Gastrocnemius medialis (tissue), 4 donors: ENCODE results near the gene S100A10. TPM values are rescaled to one million over a fixed set of nuclear protein-coding genes. Genes with fewer than 3 reads are reported as not detected.

ENCODE experiments used
- ATAC-seq, 2 donors: fragments of 150-250 bp; one replicate each; pipeline ENCODE4 v1.9.1; 2016
- DNase-seq, 2 donors: peaks; one replicate each; pipeline ENCODE4 v3.0.0-alpha.2; 2019
- H3K27ac ChIP-seq, 4 donors: fragments of 200-600 bp; sonication (generic); 1 replicate in 1 of 4; 2 replicates in 3 of 4; pipeline ENCODE4 v1.5.1; 2016 to 2018; ENCODE audit warnings: mild to moderate bottlenecking in 2 of 4, moderate library complexity in 1 of 4
- H3K27me3 ChIP-seq, 3 donors: fragments of 200-600 bp; sonication (generic) in 2 of 3; 1 replicate in 1 of 3; 2 replicates in 2 of 3; pipeline versions ENCODE4 v1.5.1 to v1.6.0; 2016 to 2019; ENCODE audit warnings: mild to moderate bottlenecking in 1 of 3, moderate library complexity in 1 of 3
- H3K36me3 ChIP-seq, 2 donors: fragments of 200-600 bp; sonication (generic) in 1 of 2; one replicate each; pipeline ENCODE4 v1.5.1; 2017 to 2018
- H3K4me1 ChIP-seq, 2 donors: fragments of 200-600 bp; sonication (generic) in 1 of 2; one replicate each; pipeline ENCODE4 v1.5.1; 2016 to 2017; ENCODE audit warnings: mild to moderate bottlenecking in 2 of 2
- H3K4me3 ChIP-seq, 4 donors: fragments of 200-600 bp; sonication (generic) in 3 of 4; 1 replicate in 1 of 4; 2 replicates in 3 of 4; pipeline ENCODE4 v1.5.1; 2016 to 2019; ENCODE audit warnings: mild to moderate bottlenecking in 2 of 4
- H3K9me3 ChIP-seq, 3 donors: fragments of 200-600 bp; sonication (generic) in 2 of 3; 1 replicate in 1 of 3; 2 replicates in 2 of 3; pipeline ENCODE4 v1.5.1; 2016 to 2019
- POLR2A ChIP-seq, 2 donors: fragments of 450-650 bp; IDR thresholded peaks; one replicate each; pipeline ENCODE4 v1.6.1; 2017; ENCODE audit warnings: antibody characterized with exemption in 2 of 2, mild to moderate bottlenecking in 2 of 2, moderate library complexity in 2 of 2
- in situ Hi-C, 4 donors: fragments of 200-750 bp; cut with MboI; loops; one replicate each; pipeline versions ENCODE4 v1.15.0 to v1.8.0; 2017; ENCODE audit warnings: low sequenced_read_pairs in 4 of 4
- intact Hi-C: fragments of 100-400 bp; cut with DNase I; formaldehyde crosslinking; loops from one replicate; pipeline ENCODE4 v1.15.1; 2023; ENCODE audit warnings: low total_unique reads
- total RNA-seq, 4 donors: library from RNA; depleted of rRNA; stranded (reverse); fragments of >200 nt; gene quantifications; one replicate each; pipeline versions ENCODE4 v1.1.0 to v1.2.3, GENCODE V29; 2016
- TF ChIP-seq, protein P1 (sequence below), 5 experiments: fragments of 450-650 bp in 3 of 5; fragments of 200-600 bp in 2 of 5; sonication (generic) in 2 of 5; IDR thresholded peaks in 4 of 5; conservative IDR thresholded peaks in 1 of 5; 1 replicate in 4 of 5; 2 replicates in 1 of 5; pipeline ENCODE4 v1.5.1; 2016 to 2019; ENCODE audit warnings: antibody characterized with exemption in 5 of 5, mild to moderate bottlenecking in 3 of 5, moderate library complexity in 3 of 5

S100A10 gene
- total RNA-seq, 4 donors from 2014 or later, result 6.4 to 60.3 (median 28.0) TPM

DNA sequence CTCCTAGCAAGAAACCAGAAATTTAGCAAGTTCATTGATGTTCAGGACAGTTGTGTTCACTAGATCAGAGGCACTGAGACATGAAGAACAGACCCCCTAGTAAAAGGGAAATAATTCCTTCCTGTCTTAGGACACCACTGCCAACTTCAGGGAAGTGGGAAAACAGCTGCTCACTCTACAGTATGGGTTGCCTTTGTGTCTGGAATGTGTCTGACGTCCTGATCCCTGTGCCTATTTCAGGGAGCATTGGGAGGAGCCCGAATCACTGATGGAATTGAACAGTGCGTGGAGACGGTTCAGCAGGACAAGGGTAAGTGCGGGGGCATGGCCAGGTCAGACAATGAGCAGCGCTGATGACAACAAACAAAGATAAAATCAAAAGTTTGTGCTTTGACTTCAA is 22.1 kb upstream of the S100A10 start:
- DNase-seq, result no peak
- no peak overlapping the region for H3K27ac ChIP-seq
- no peak for ATAC-seq
- H3K36me3 ChIP-seq, result no peaks in the 10 kb centered on the region
- no peaks in the 10 kb centered on the region for H3K9me3 ChIP-seq
- no peaks in the 10 kb centered on the region for H3K27me3 ChIP-seq
- H3K4me3 ChIP-seq, result no peak overlapping the region
- in situ Hi-C loops (no loop called here), intact Hi-C loops (no loop called here)
- no peaks in the 10 kb centered on the region for H3K4me1 ChIP-seq
- TF ChIP-seq, protein P1, sequence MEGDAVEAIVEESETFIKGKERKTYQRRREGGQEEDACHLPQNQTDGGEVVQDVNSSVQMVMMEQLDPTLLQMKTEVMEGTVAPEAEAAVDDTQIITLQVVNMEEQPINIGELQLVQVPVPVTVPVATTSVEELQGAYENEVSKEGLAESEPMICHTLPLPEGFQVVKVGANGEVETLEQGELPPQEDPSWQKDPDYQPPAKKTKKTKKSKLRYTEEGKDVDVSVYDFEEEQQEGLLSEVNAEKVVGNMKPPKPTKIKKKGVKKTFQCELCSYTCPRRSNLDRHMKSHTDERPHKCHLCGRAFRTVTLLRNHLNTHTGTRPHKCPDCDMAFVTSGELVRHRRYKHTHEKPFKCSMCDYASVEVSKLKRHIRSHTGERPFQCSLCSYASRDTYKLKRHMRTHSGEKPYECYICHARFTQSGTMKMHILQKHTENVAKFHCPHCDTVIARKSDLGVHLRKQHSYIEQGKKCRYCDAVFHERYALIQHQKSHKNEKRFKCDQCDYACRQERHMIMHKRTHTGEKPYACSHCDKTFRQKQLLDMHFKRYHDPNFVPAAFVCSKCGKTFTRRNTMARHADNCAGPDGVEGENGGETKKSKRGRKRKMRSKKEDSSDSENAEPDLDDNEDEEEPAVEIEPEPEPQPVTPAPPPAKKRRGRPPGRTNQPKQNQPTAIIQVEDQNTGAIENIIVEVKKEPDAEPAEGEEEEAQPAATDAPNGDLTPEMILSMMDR (IDR thresholded peaks at IDR 0.05 in 4 of 5, conservative IDR thresholded peaks at IDR 0.05 in 1 of 5), result no peak
- no peak for TF ChIP-seq POLR2A (IDR thresholded peaks at IDR 0.05)

DNA sequence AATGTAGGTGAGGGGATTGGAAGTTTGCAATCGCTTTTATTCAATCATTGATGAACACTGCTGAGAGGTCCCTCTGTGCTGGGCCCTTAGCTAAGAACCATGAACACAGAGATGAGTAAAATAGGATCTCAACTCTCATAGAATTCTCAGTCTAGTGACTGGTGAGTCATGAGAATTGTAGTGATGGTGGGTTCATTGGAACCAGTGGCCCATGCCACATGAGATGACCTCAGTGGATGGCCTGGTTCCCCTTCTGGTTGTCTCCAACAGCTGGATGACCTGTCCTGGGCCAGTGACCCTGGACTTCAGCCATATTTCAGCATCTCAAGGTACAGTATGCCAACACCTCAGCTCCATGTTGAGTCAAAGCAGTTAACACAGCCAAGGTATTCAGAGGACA is 21.3 kb upstream of the S100A10 start:
- no peak for ATAC-seq
- TF ChIP-seq, protein P1 (IDR thresholded peaks at IDR 0.05 in 4 of 5, conservative IDR thresholded peaks at IDR 0.05 in 1 of 5), result no peak
- no peak for TF ChIP-seq POLR2A (IDR thresholded peaks at IDR 0.05)
- in situ Hi-C loops (no loop called here), intact Hi-C loops (no loop called here)
- H3K27ac ChIP-seq, result no peak overlapping the region
- no peak for DNase-seq
- no peaks in the 10 kb centered on the region for H3K36me3 ChIP-seq
- no peak overlapping the region for H3K4me3 ChIP-seq
- no peaks in the 10 kb centered on the region for H3K4me1 ChIP-seq
- peaks cover 0 to 3% (median 0%) of the 10 kb centered on the region in 3 donors for H3K27me3 ChIP-seq
- no peaks in the 10 kb centered on the region for H3K9me3 ChIP-seq

DNA sequence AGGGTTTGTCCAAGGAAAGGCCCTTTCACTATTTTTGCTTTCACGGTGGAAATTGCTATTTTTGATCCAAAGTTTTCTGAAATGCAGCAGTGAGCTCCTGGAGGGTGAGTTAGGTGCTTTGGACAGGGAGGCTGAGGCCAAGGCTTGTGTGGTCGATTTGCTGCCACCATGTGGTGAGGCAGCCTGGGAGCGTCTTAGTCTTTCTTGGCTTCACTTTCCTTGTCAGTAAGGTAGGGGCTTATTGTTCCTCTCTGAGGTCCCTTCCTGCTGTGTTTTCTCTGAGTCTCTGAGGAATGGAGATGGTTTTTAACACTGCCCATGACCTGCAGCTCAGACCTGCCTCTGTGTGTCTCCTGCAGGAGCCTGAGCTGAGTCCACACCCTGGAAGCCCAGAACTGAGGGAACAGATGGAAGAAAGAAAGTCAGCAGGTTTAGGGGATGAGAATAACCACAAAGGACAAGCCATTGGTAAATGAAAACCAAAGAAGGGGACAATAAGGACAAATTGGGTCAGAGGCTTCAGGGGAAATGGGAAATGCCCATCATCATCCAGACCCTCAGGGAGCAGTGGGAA is 20.1 kb upstream of the S100A10 start:
- Histone ChIP-seq H3K36me3 (no peaks in the 10 kb centered on the region), H3K4me3 (no peak overlapping the region), H3K9me3 (no peaks in the 10 kb centered on the region), H3K27me3 (peaks cover 0 to 3% (median 0%) of the 10 kb centered on the region in 3 donors), H3K4me1 (no peaks in the 10 kb centered on the region), H3K27ac (no peak overlapping the region)
- in situ Hi-C loops (no loop called here), intact Hi-C loops (no loop called here)
- no peak for ATAC-seq
- TF ChIP-seq, protein P1 (IDR thresholded peaks at IDR 0.05 in 4 of 5, conservative IDR thresholded peaks at IDR 0.05 in 1 of 5), result peak in 2 of 5 experiments; percentile 20 to 39
- TF ChIP-seq POLR2A (IDR thresholded peaks at IDR 0.05), result no peak
- no peak for DNase-seq

DNA sequence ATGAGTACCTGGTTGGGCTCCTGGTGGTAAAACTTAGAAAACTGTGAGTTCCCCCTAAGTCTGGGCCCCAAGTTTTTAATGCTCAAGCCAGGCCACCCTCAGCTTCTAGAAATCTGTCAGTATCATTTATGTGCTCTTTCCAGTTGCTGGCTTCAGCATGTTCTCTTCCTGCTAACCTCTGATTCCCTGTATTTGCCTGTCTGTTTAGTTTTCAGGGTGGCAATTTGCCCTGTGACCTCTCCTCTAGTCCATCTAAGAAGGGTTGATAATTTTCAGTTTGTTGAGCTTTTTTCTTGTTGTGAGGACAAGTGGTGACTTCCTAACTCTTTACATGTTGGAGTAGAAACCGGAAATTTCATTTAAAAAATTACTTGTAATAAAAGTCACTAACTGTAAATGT is 16.0 kb upstream of the S100A10 start:
- Histone ChIP-seq H3K4me3 (no peak overlapping the region), H3K36me3 (no peaks in the 10 kb centered on the region), H3K27me3 (peaks cover 0 to 3% (median 0%) of the 10 kb centered on the region in 3 donors), H3K9me3 (no peaks in the 10 kb centered on the region), H3K4me1 (no peaks in the 10 kb centered on the region), H3K27ac (no peak overlapping the region)
- no peak for ATAC-seq
- no peak for DNase-seq
- TF ChIP-seq, protein P1 (IDR thresholded peaks at IDR 0.05 in 4 of 5, conservative IDR thresholded peaks at IDR 0.05 in 1 of 5), result no peak
- TF ChIP-seq POLR2A (IDR thresholded peaks at IDR 0.05), result no peak
- intact Hi-C loops (no loop called here), in situ Hi-C loops (no loop called here)

DNA sequence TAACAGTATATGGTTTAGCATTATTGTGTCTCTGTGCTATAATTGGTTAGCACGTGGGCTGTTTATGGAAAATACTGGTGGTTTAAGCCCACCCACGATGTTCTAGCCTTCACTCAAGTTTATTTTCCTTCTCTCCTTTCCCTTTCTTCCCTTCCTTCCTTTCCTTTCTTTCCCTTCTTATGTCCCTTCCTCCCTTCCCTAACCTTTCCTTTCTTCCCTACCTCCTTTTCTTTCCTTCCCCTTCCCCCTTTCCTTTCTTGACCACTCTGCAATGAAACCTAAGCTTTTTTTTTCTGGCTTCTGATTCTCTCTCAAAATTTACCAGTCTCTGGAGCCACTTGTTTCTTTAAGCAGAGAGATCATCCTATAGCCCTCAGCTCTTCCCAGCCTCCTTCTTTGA is 13.4 kb upstream of the S100A10 start:
- no peak for TF ChIP-seq POLR2A (IDR thresholded peaks at IDR 0.05)
- TF ChIP-seq, protein P1 (IDR thresholded peaks at IDR 0.05 in 4 of 5, conservative IDR thresholded peaks at IDR 0.05 in 1 of 5), result no peak
- no peak overlapping the region for H3K27ac ChIP-seq
- DNase-seq, result no peak
- no peak overlapping the region for H3K4me3 ChIP-seq
- no peaks in the 10 kb centered on the region for H3K36me3 ChIP-seq
- in situ Hi-C loops (no loop called here), intact Hi-C loops (no loop called here)
- no peaks in the 10 kb centered on the region for H3K4me1 ChIP-seq
- ATAC-seq, result no peak
- H3K27me3 ChIP-seq, result peaks cover 0 to 3% (median 0%) of the 10 kb centered on the region in 3 donors
- no peaks in the 10 kb centered on the region for H3K9me3 ChIP-seq
